Panc1 (cell line): Measurements from ENCODE around the gene HMGN4. TPM values are rescaled to one million over a fixed set of nuclear protein-coding genes. Genes with fewer than 3 reads are reported as not detected.

Source experiments
- ATAC-seq: fragments of 200-7000 bp; cut with Tn5 transposase; 2 replicates; pipeline ENCODE4 v1.9.1; 2020; ENCODE audit warnings: mild to moderate bottlenecking, moderate library complexity
- BruUV-seq: library from RNA; stranded (reverse); fragments of 400-500 nt; replicated peaks from 2 replicates; lab custom pipeline; 2021; lab: Mats Ljungman, UMichigan
- CTCF ChIA-PET: fragments of 300-600 bp; sonication (Branson Sonifier 250); formaldehyde crosslinking; loops from one replicate; lab custom pipeline; 2022; ENCODE audit warnings: antibody characterized with exemption; lab: Charles Lee
- POLR2A ChIA-PET: fragments of 300-600 bp; sonication (Branson Sonifier 250); formaldehyde crosslinking; loops from one replicate; lab custom pipeline; 2022; ENCODE audit warnings: antibody characterized with exemption; lab: Charles Lee
- DNase-seq: peaks from one replicate; pipeline ENCODE4 v3.0.0-alpha.2; 2010; ENCODE audit warnings: low read depth, low spot score
- H3K27ac ChIP-seq: 2 replicates; pipeline ENCODE4 v1.5.1; 2011; ENCODE audit warnings: mild to moderate bottlenecking, low read length, inconsistent platforms
- H3K27me3 ChIP-seq: fragments of 200-500 bp; sonication (Bioruptor generic); 2 replicates; pipeline ENCODE4 v1.6.0; 2014; ENCODE audit warnings: low read length, inconsistent platforms; ENCODE audit not compliant: control insufficient read depth, insufficient read depth
- H3K36me3 ChIP-seq: fragments of 200-500 bp; sonication (Bioruptor generic); 2 replicates; pipeline ENCODE4 v1.5.1; 2014; ENCODE audit warnings: inconsistent platforms, mild to moderate bottlenecking, low read length, moderate library complexity; ENCODE audit not compliant: control insufficient read depth, insufficient read depth
- H3K4me1 ChIP-seq: 2 replicates; pipeline ENCODE4 v1.5.1; 2011; ENCODE audit warnings: inconsistent platforms, mild to moderate bottlenecking, low read length, moderate library complexity; ENCODE audit not compliant: control insufficient read depth, insufficient read depth
- H3K4me3 ChIP-seq, 2 experiments: 2 replicates each; pipeline ENCODE4 v1.5.1; 2011 to 2012; ENCODE audit warnings: low read depth in 2 of 2, low read length in 2 of 2, mild to moderate bottlenecking in 2 of 2, inconsistent platforms in 1 of 2, moderate library complexity in 1 of 2
- H3K9me3 ChIP-seq: fragments of 200-500 bp; sonication (Bioruptor generic); 2 replicates; pipeline ENCODE4 v1.5.1; 2014; ENCODE audit warnings: low read depth, mild to moderate bottlenecking, inconsistent platforms, low read length, moderate library complexity; ENCODE audit not compliant: control insufficient read depth, insufficient read depth
- POLR2AphosphoS5 ChIP-seq: IDR thresholded peaks from 2 replicates; pipeline ENCODE4 v1.6.1; 2012; ENCODE audit warnings: mild to moderate bottlenecking, low read depth, low read length, moderate library complexity
- REST ChIP-seq, 2 experiments: IDR thresholded peaks; 2 replicates each; pipeline ENCODE4 v1.6.1; 2011 to 2012; ENCODE audit warnings: low read depth in 2 of 2, control low read depth in 1 of 2, low read length in 1 of 2, mild to moderate bottlenecking in 1 of 2, moderate library complexity in 1 of 2; ENCODE audit not compliant: insufficient read depth in 1 of 2
- SIN3A ChIP-seq: IDR thresholded peaks from 2 replicates; pipeline ENCODE4 v1.6.1; 2012; ENCODE audit warnings: low read depth, mild to moderate bottlenecking, low read length, moderate library complexity, borderline replicate concordance; ENCODE audit not compliant: insufficient read depth
- TCF7L2 ChIP-seq: IDR thresholded peaks from 2 replicates; pipeline ENCODE4 v1.6.1; 2011; ENCODE audit warnings: mild to moderate bottlenecking, low read depth, low read length, inconsistent platforms
- in situ Hi-C: cut with HindIII; loops from 2 replicates; pipeline ENCODE4 v1.10.0; 2016; ENCODE audit warnings: low sequenced_read_pairs, low pct_unique_long_range_greater_than_20kb
- intact Hi-C: fragments of 100-400 bp; cut with micrococcal nuclease; formaldehyde crosslinking; loops from one replicate; pipeline ENCODE4 v1.10.0; 2022; ENCODE audit not compliant: unreplicated experiment
- total RNA-seq: library from RNA; stranded (reverse); gene quantifications from one replicate; pipeline ENCODE4 v1.2.1, GENCODE V29; 2021; ENCODE audit not compliant: unreplicated experiment
- TF ChIP-seq, protein P1 (sequence below): fragments of 450-650 bp; IDR thresholded peaks from 2 replicates; pipeline ENCODE4 v1.5.1; 2017; ENCODE audit warnings: mild to moderate bottlenecking

Gene HMGN4
- total RNA-seq, 1 experiment from 2014 or later, result 60.5 TPM

DNA sequence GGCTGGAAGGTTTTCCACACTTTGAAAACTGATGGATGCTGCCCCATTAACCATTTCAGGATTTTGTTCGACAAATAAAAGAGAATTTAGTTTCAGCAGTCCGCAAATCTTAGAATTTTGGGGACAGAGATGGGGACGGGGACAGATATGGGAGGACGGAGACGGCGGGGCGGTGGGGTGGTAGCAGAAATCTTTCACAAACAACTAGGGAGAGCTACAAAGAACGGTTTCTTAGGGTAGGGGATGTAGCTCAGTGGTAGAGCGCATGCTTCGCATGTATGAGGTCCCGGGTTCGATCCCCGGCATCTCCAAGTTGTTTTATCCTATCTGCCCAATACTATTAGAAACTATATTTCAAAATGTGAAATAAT, 15.1 kb downstream of the HMGN4 start:
- Histone ChIP-seq H3K27me3 (no peaks in the 10 kb centered on the region), H3K9me3 (no peaks in the 10 kb centered on the region), H3K4me1 (peaks cover 23% of the 10 kb centered on the region), H3K36me3 (no peaks in the 10 kb centered on the region), H3K27ac (peak overlapping the region; percentile 73; the same call in 1 of the 2 replicates), H3K4me3 (peak overlapping the region; percentile 77 to 96)
- TF ChIP-seq, protein P1, sequence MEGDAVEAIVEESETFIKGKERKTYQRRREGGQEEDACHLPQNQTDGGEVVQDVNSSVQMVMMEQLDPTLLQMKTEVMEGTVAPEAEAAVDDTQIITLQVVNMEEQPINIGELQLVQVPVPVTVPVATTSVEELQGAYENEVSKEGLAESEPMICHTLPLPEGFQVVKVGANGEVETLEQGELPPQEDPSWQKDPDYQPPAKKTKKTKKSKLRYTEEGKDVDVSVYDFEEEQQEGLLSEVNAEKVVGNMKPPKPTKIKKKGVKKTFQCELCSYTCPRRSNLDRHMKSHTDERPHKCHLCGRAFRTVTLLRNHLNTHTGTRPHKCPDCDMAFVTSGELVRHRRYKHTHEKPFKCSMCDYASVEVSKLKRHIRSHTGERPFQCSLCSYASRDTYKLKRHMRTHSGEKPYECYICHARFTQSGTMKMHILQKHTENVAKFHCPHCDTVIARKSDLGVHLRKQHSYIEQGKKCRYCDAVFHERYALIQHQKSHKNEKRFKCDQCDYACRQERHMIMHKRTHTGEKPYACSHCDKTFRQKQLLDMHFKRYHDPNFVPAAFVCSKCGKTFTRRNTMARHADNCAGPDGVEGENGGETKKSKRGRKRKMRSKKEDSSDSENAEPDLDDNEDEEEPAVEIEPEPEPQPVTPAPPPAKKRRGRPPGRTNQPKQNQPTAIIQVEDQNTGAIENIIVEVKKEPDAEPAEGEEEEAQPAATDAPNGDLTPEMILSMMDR, result no peak
- no peak; the same call in 1 of the 2 replicates for TF ChIP-seq POLR2AphosphoS5
- no peak for TF ChIP-seq REST (IDR thresholded peaks at IDR 0.05; ENCODE audit: insufficient read depth in 1 of 2, low read depth in 2 of 2, low read length in 1 of 2)
- no peak for TF ChIP-seq TCF7L2
- CTCF ChIA-PET, result no interaction called here
- intact Hi-C loops (loop anchor here (5.0 kb wide), 1 partner anchor 211 kb away; no protein-coding TSS in a partner anchor), in situ Hi-C loops (no loop called here)
- POLR2A ChIA-PET, result no interaction called here
- DNase-seq, result no peak
- peak; percentile 43 for ATAC-seq
- no TSS peak for BruUV-seq

- H3K27ac ChIP-seq, result peak overlapping the region; percentile 73
- ChIA-PET POLR2A (no interaction called here), CTCF (no interaction called here)
- no peaks in the 10 kb centered on the region for H3K36me3 ChIP-seq
- DNase-seq (peak; percentile 97), ATAC-seq (peak; percentile 57)
- no peaks in the 10 kb centered on the region for H3K27me3 ChIP-seq
- BruUV-seq, result no TSS peak
- intact Hi-C loops (loop anchor here (2.0 to 5.0 kb wide), 2 partner anchors 15 to 212 kb away; no protein-coding TSS in a partner anchor), in situ Hi-C loops (no loop called here)
- TF ChIP-seq SIN3A, result no peak
- TF ChIP-seq REST (IDR thresholded peaks at IDR 0.05; ENCODE audit: insufficient read depth in 1 of 2, low read depth in 2 of 2, low read length in 1 of 2), result peak in 1 of 2 experiments; percentile 25; a peak in 1 of 4 replicates
- TF ChIP-seq, protein P1, result no peak
- TF ChIP-seq POLR2AphosphoS5, result peak; percentile 50; the same call in 1 of the 2 replicates
- TF ChIP-seq TCF7L2, result peak; percentile 8
- no peaks in the 10 kb centered on the region for H3K9me3 ChIP-seq
- peaks cover 23% of the 10 kb centered on the region for H3K4me1 ChIP-seq
- peak overlapping the region; percentile 77 to 96 for H3K4me3 ChIP-seq
Measured at GRCh38 chr6:26553635-26554446, 15.7 kb downstream of the HMGN4 start.
